ENCODE data around the gene OR1M1. TPM values are rescaled to one million over a fixed set of nuclear protein-coding genes. Genes with fewer than 3 reads are reported as not detected.

OR1M1 gene
- total RNA-seq, 4 donors from 2014 or later, result not detected

Small RNA genes lying within 50 kb of the gene (small RNA-seq; reads per million reads assigned to genes)
- 0 reads per million in 4 donors for gene OR1M4P

Other genes with a start within 250 kb of the OR1M1 start
- gene MUC16, start 76.7 kb upstream of the OR1M1 start, total RNA-seq, result 1 to 10 TPM in 1 of 4 donors, under 1 TPM in 3; under 0.01 to 1.4 (median 0.04) TPM
- gene OR7G2, start 20.4 kb downstream of the OR1M1 start, total RNA-seq, result not detected
- not detected for gene OR7G1, start 28.7 kb downstream of the OR1M1 start, total RNA-seq
- not detected for gene OR7G3, start 39.9 kb downstream of the OR1M1 start, total RNA-seq
- 10 to 100 TPM in 3 of 4 donors, 1 to 10 TPM in 1; 9.9 to 22.5 (median 13.3) TPM for gene ZNF317, start 53.3 kb downstream of the OR1M1 start, total RNA-seq
- under 1 TPM in 1 of 4 donors, not detected in 3; 0.59 TPM for gene OR7D2, start 91.9 kb downstream of the OR1M1 start, total RNA-seq
- not detected for gene OR7D4, start 132.5 kb downstream of the OR1M1 start, total RNA-seq
- gene OR7E24, start 163.9 kb downstream of the OR1M1 start, total RNA-seq, result not detected
- gene ZNF699, start 222.8 kb downstream of the OR1M1 start, total RNA-seq, result 10 to 100 TPM in 1 of 4 donors, 1 to 10 TPM in 3; 4.3 to 17.7 (median 4.5) TPM
- 10 to 100 TPM in 1 of 4 donors, 1 to 10 TPM in 3; 4.2 to 10.9 (median 7.0) TPM for gene ZNF559, start 237.1 kb downstream of the OR1M1 start, total RNA-seq